ENCODE results near the gene TRIM24. TPM values are rescaled to one million over a fixed set of nuclear protein-coding genes. Genes with fewer than 3 reads are reported as not detected.

The TRIM24 gene
- total RNA-seq, 4 donors from 2014 or later, result 13.9 to 16.2 (median 14.1) TPM

- H3K4me3 ChIP-seq, result no peak overlapping the region
- no peaks in the 10 kb centered on the region for H3K36me3 ChIP-seq
- H3K27me3 ChIP-seq, result no peaks in the 10 kb centered on the region
- TF ChIP-seq CTCF (IDR thresholded peaks at IDR 0.05), result no peak
- TF ChIP-seq POLR2AphosphoS5 (IDR thresholded peaks at IDR 0.05), result no peak
- TF ChIP-seq EP300 (IDR thresholded peaks at IDR 0.05), result no peak
- peaks cover 0 to 12% (median 0%) of the 10 kb centered on the region in 3 donors for H3K4me1 ChIP-seq
- H3K9me3 ChIP-seq, result no peaks in the 10 kb centered on the region
- WGBS, 2 donors (ENCODE audit: low coverage in 1 of 2), result 90% methylated on average over 5 of the region's 5 CpGs; no CpG with 5 or more reads in 1 of the 2 donors
- no peak for ATAC-seq
- H3K27ac ChIP-seq, result no peak overlapping the region
Measured at GRCh38 chr7:138470391-138471157, 10.5 kb downstream of the TRIM24 start.

- no peak overlapping the region for H3K4me3 ChIP-seq
- no peak overlapping the region for H3K27ac ChIP-seq
- no peaks in the 10 kb centered on the region for H3K9me3 ChIP-seq
- WGBS, 2 donors (ENCODE audit: low coverage in 1 of 2), result 92 to 96% methylated on average over 4 to 7 of the region's 7 CpGs
- no peaks in the 10 kb centered on the region for H3K27me3 ChIP-seq
- ATAC-seq, result no peak
- TF ChIP-seq POLR2A (IDR thresholded peaks at IDR 0.05) (no peak), CTCF (IDR thresholded peaks at IDR 0.05) (no peak), POLR2AphosphoS5 (IDR thresholded peaks at IDR 0.05) (no peak), EP300 (IDR thresholded peaks at IDR 0.05) (no peak)
- no peaks in the 10 kb centered on the region for H3K36me3 ChIP-seq
- H3K4me1 ChIP-seq, result peaks cover 0 to 12% (median 0%) of the 10 kb centered on the region in 3 donors
Measured at GRCh38 chr7:138472292-138473079, 12.4 kb downstream of the TRIM24 start.

- no peak for ATAC-seq
- H3K27me3 ChIP-seq, result no peaks in the 10 kb centered on the region
- TF ChIP-seq POLR2A (IDR thresholded peaks at IDR 0.05) (no peak), EP300 (IDR thresholded peaks at IDR 0.05) (no peak), POLR2AphosphoS5 (IDR thresholded peaks at IDR 0.05) (no peak), CTCF (IDR thresholded peaks at IDR 0.05) (no peak)
- H3K4me3 ChIP-seq, result no peak overlapping the region
- WGBS, 2 donors (ENCODE audit: low coverage in 1 of 2), result 77 to 92% methylated on average over 3 to 5 of the region's 5 CpGs
- H3K36me3 ChIP-seq, result no peaks in the 10 kb centered on the region
- H3K27ac ChIP-seq, result no peak overlapping the region
- no peaks in the 10 kb centered on the region for H3K9me3 ChIP-seq
- H3K4me1 ChIP-seq, result peaks cover 0 to 8% (median 0%) of the 10 kb centered on the region in 3 donors
Measured at GRCh38 chr7:138475377-138475776, 15.3 kb downstream of the TRIM24 start.

GRCh38 chr7:138477081-138477578 is 17.1 kb downstream of the TRIM24 start:
- TF ChIP-seq POLR2AphosphoS5 (IDR thresholded peaks at IDR 0.05) (no peak), CTCF (IDR thresholded peaks at IDR 0.05) (no peak), POLR2A (IDR thresholded peaks at IDR 0.05) (no peak), EP300 (IDR thresholded peaks at IDR 0.05) (no peak)
- H3K4me1 ChIP-seq, result peaks cover 0 to 8% (median 0%) of the 10 kb centered on the region in 3 donors
- no peaks in the 10 kb centered on the region for H3K27me3 ChIP-seq
- no peak overlapping the region for H3K27ac ChIP-seq
- no peak overlapping the region for H3K4me3 ChIP-seq
- no peaks in the 10 kb centered on the region for H3K9me3 ChIP-seq
- H3K36me3 ChIP-seq, result no peaks in the 10 kb centered on the region
- ATAC-seq, result no peak
- WGBS, 2 donors (ENCODE audit: low coverage in 1 of 2), result 65 to 71% methylated on average over 3 to 4 of the region's 4 CpGs

All from gastroesophageal sphincter (tissue), 4 donors.